Muscle layer of duodenum (tissue), 2 donors: ENCODE results near the gene U2AF2.

Experiments used
- H3K27ac ChIP-seq: one replicate; pipeline ENCODE4 v1.7.0; 2013; ENCODE audit warnings: mild to moderate bottlenecking, low read length
- H3K27me3 ChIP-seq: one replicate; pipeline ENCODE4 v1.7.0; 2013; ENCODE audit warnings: low read depth, mild to moderate bottlenecking, control low read depth, low read length
- H3K36me3 ChIP-seq, 2 donors: one replicate each; pipeline ENCODE4 v1.7.0; 2013; ENCODE audit warnings: low read length in 2 of 2, control low read depth in 1 of 2, mild to moderate bottlenecking in 1 of 2; ENCODE audit not compliant: insufficient read depth in 2 of 2, control insufficient read depth in 1 of 2
- H3K4me1 ChIP-seq, 2 donors: one replicate each; pipeline ENCODE4 v1.7.0; 2013; ENCODE audit warnings: low read length in 2 of 2, mild to moderate bottlenecking in 2 of 2, control low read depth in 1 of 2, moderate library complexity in 1 of 2; ENCODE audit not compliant: insufficient read depth in 2 of 2, control insufficient read depth in 1 of 2
- H3K4me3 ChIP-seq, 2 donors: one replicate each; pipeline ENCODE4 v1.7.0; 2013; ENCODE audit warnings: low read length in 2 of 2, low read depth in 1 of 2, mild to moderate bottlenecking in 1 of 2
- H3K9me3 ChIP-seq, 2 donors: one replicate each; pipeline ENCODE4 v1.7.0; 2013; ENCODE audit warnings: low read length in 2 of 2, control low read depth in 1 of 2, mild to moderate bottlenecking in 1 of 2; ENCODE audit not compliant: control insufficient read depth in 1 of 2
- donor health status: healthy.

The U2AF2 gene

DNA sequence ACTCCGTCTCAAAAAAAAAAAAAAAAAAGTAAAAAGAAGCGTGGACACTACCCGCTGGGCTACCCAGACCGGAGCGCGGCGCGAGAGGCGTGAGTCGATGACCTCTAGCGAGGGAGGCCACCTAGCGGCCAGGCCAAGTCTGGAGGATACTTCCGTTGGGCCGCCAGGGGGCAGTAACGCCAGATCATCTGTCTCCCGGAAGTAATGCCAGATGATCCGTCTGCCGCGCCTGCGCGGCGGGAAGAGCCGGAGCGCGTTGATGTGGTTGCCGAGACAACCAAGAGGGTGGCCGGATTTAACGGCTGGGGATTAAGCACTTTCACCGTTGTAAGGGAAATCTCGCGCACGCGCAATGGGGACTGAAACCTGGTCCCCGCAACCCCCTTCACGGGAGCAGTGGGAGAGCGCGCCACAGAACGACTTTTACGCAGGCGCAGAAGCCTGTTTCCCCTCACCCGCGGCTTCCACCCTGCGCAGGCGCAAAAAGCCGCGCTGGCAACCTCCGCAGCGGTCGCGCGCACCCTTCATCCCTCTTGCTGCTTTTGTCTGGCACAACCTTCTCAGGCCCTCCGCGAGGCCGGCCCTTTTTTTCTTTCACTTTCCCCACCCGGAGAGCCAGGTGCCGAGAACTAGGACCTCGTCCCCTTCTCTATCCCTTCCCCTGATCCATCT lies 1.0 kb upstream of the U2AF2 start:
- Histone ChIP-seq H3K4me3 (peak overlapping the region; percentile 91 to 95), H3K4me1 (peaks cover 24 to 48% of the 10 kb centered on the region in 2 donors), H3K36me3 (peaks cover 0 to 14% of the 10 kb centered on the region in 2 donors), H3K27ac (peak overlapping the region; percentile 99), H3K27me3 (no peaks in the 10 kb centered on the region), H3K9me3 (no peaks in the 10 kb centered on the region)

DNA sequence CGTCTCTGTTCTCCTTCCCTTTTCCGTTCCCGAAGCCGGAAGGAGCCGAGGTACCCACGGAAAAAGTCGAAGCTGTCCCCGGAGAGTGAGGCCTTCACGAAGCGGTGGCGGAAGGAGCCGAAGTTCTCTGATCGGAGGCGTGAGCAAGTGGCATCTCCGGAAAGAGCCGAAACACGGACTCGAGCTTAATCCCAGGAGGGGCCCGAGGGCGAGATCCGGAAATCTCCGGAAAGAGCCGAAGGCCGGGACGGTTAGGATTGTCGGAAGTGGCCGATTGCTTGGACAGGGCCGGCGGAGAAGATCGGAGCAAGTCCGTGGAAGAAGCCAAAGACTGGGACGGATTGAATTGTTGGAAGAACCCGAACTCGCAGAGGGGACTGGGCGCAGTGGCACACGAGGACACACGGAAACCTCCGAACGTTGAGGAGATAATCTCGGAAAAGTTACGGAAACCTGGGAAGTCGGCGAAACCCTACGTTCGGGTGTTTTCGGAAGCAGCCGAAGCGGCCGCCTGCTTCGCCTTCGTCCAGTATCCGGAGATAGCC lies 440 bp upstream of the U2AF2 start:
- Histone ChIP-seq H3K4me1 (peaks cover 24 to 48% of the 10 kb centered on the region in 2 donors), H3K27me3 (no peaks in the 10 kb centered on the region), H3K36me3 (peaks cover 0 to 20% of the 10 kb centered on the region in 2 donors), H3K9me3 (no peaks in the 10 kb centered on the region), H3K4me3 (peak overlapping the region; percentile 91 to 95), H3K27ac (peak overlapping the region; percentile 99)

DNA sequence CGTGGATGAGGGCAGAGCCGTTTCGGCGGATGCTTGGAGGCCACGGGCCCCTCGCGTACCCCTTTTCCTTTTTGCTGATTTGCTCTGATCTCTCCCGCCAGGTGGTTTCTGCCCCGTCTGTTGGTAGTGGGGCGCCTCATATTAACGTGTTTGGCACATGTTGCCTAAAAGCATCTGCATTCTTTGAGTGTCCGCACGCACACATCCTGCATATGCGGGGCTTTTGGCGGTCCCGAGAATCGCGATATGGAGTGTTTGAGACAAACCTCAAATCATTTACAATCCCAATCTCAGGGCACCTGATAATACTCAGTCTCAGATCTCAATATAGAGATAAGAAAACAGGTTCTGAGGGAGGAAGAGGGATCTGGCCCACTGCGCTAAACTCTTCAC lies 809 bp downstream of the U2AF2 start:
- Histone ChIP-seq H3K27ac (peak overlapping the region; percentile 88), H3K27me3 (no peaks in the 10 kb centered on the region), H3K9me3 (no peaks in the 10 kb centered on the region), H3K36me3 (peaks cover 2 to 32% of the 10 kb centered on the region in 2 donors), H3K4me3 (peak overlapping the region; percentile 94 to 95), H3K4me1 (peaks cover 24 to 48% of the 10 kb centered on the region in 2 donors)

- Histone ChIP-seq H3K4me1 (peaks cover 24 to 48% of the 10 kb centered on the region in 2 donors), H3K27ac (peak overlapping the region; percentile 88), H3K36me3 (peaks cover 11 to 41% of the 10 kb centered on the region in 2 donors), H3K4me3 (peak overlapping the region; percentile 94 to 95), H3K27me3 (no peaks in the 10 kb centered on the region), H3K9me3 (no peaks in the 10 kb centered on the region)
These were observed 1.7 kb downstream of the U2AF2 start for GRCh38 chr19:55656552-55656951.

DNA sequence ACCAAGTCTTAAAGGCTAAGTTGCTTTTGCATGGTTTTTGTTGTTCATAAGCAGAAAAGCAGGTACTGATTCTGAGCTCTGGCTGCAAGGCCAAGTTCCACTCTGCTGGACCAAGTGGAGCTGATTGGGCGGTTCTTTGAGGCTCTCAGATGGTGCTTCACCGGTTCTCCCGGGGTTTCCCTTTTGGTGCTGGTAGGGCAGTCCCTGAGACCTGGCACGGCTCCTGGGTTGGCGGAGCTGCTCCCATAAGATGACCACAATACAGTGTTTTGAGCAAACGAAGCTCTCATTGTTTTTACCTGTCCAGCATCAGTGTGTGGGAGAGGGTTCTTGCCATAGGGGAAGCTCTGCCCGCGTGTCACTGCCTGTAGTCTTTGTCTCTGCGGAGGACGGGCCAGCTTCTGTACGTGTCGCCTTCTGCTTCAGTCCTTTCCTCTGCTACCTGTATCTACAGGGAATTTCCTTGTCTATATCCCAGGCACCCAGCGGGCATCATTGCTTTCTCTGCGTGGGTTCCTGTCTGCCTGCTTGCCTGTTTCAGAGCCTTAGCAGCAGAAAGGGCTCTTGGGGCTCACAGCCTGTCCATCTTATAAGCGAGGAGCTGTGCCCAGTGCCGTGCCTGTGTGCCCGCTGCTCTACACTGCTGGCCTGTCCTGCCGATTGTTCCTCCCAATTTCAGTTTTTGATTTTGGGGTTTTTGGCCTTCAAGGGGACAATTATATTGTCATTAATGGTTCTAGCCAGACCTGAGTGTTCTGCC lies 2.3 kb downstream of the U2AF2 start:
- peaks cover 17 to 47% of the 10 kb centered on the region in 2 donors for H3K36me3 ChIP-seq
- peaks cover 24 to 48% of the 10 kb centered on the region in 2 donors for H3K4me1 ChIP-seq
- peak overlapping the region; percentile 94 to 95 for H3K4me3 ChIP-seq
- peak overlapping the region; percentile 88 for H3K27ac ChIP-seq
- no peaks in the 10 kb centered on the region for H3K9me3 ChIP-seq
- H3K27me3 ChIP-seq, result no peaks in the 10 kb centered on the region

- Histone ChIP-seq H3K4me3 (peak overlapping the region in 1 of 2 donors; percentile 24), H3K4me1 (peaks cover 24 to 43% of the 10 kb centered on the region in 2 donors), H3K27me3 (no peaks in the 10 kb centered on the region), H3K27ac (no peak overlapping the region), H3K9me3 (no peaks in the 10 kb centered on the region), H3K36me3 (peaks cover 34 to 64% of the 10 kb centered on the region in 2 donors)
These were observed 4.1 kb downstream of the U2AF2 start for GRCh38 chr19:55658846-55659459.

GRCh38 chr19:55659822-55660221 lies 5.0 kb downstream of the U2AF2 start:
- no peaks in the 10 kb centered on the region for H3K9me3 ChIP-seq
- H3K36me3 ChIP-seq, result peaks cover 39 to 66% of the 10 kb centered on the region in 2 donors
- H3K4me3 ChIP-seq, result no peak overlapping the region
- peaks cover 24 to 43% of the 10 kb centered on the region in 2 donors for H3K4me1 ChIP-seq
- no peak overlapping the region for H3K27ac ChIP-seq
- H3K27me3 ChIP-seq, result no peaks in the 10 kb centered on the region

- no peak overlapping the region for H3K27ac ChIP-seq
- no peaks in the 10 kb centered on the region for H3K27me3 ChIP-seq
- peaks cover 39 to 65% of the 10 kb centered on the region in 2 donors for H3K36me3 ChIP-seq
- H3K9me3 ChIP-seq, result no peaks in the 10 kb centered on the region
- no peak overlapping the region for H3K4me3 ChIP-seq
- H3K4me1 ChIP-seq, result peaks cover 24 to 43% of the 10 kb centered on the region in 2 donors
These were observed 5.6 kb downstream of the U2AF2 start for GRCh38 chr19:55660404-55660803.

DNA sequence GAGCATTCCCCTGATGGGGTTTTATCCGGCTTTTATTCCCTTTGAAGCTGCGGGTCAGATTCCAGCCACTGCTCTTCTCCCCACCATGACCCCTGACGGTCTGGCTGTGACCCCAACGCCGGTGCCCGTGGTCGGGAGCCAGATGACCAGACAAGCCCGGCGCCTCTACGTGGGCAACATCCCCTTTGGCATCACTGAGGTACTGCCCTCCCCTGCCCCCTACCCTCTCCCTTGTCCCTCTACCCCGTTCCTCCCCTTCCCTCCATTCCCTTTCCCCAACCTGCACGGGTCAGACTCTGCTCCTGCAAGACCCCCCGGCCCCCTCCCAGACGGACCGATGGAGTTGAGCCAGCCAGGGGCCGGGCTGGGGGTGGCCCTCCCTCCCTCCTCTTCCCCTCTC lies 6.2 kb downstream of the U2AF2 start:
- Histone ChIP-seq H3K9me3 (no peaks in the 10 kb centered on the region), H3K27me3 (no peaks in the 10 kb centered on the region), H3K4me1 (peaks cover 22 to 40% of the 10 kb centered on the region in 2 donors), H3K4me3 (no peak overlapping the region), H3K27ac (no peak overlapping the region), H3K36me3 (peaks cover 42 to 69% of the 10 kb centered on the region in 2 donors)

GRCh38 chr19:55661826-55662225 lies 7.0 kb downstream of the U2AF2 start:
- H3K4me3 ChIP-seq, result no peak overlapping the region
- no peaks in the 10 kb centered on the region for H3K27me3 ChIP-seq
- H3K4me1 ChIP-seq, result peaks cover 13 to 32% of the 10 kb centered on the region in 2 donors
- H3K36me3 ChIP-seq, result peaks cover 51 to 77% of the 10 kb centered on the region in 2 donors
- H3K9me3 ChIP-seq, result no peaks in the 10 kb centered on the region
- no peak overlapping the region for H3K27ac ChIP-seq
